Measurements from ENCODE around the gene NXN.
"Not testable (repeated sequence)": the region's sequence is repeated elsewhere in the genome, so short reads cannot be mapped to it uniquely, and the experiment has no call there.

The NXN gene

GRCh38 chr17:953767-954166 is 25.8 kb downstream of the NXN start:
- DNase-seq (ENCODE audit: low spot score), result no peak

GRCh38 chr17:952592-952991 is 27.0 kb downstream of the NXN start:
- DNase-seq (ENCODE audit: low spot score), result not testable (repeated sequence)

GRCh38 chr17:951325-952132 is 28.0 kb downstream of the NXN start:
- peak; percentile 94 for DNase-seq (ENCODE audit: low spot score)

- no peak for DNase-seq (ENCODE audit: low spot score)
Measured at GRCh38 chr17:949623-950303, 29.8 kb downstream of the NXN start.

GRCh38 chr17:948284-948852 is 31.2 kb downstream of the NXN start:
- no peak for DNase-seq (ENCODE audit: low spot score)

GRCh38 chr17:946510-947236 is 32.9 kb downstream of the NXN start:
- DNase-seq (ENCODE audit: low spot score), result no peak

- DNase-seq (ENCODE audit: low spot score), result no peak
Measured at GRCh38 chr17:945672-946071, 33.9 kb downstream of the NXN start.

GRCh38 chr17:944266-944826 is 35.2 kb downstream of the NXN start:
- no peak for DNase-seq (ENCODE audit: low spot score)

GRCh38 chr17:935485-935884 is 44.1 kb downstream of the NXN start:
- no peak for DNase-seq (ENCODE audit: low spot score)

- DNase-seq (ENCODE audit: low spot score), result peak; percentile 83
Measured at GRCh38 chr17:933312-934073, 46.1 kb downstream of the NXN start.

- DNase-seq (ENCODE audit: low spot score), result no peak
Measured at GRCh38 chr17:930258-930657, 49.3 kb downstream of the NXN start.

- DNase-seq (ENCODE audit: low spot score), result no peak
Measured at GRCh38 chr17:929586-929985, 50.0 kb downstream of the NXN start.

- DNase-seq (ENCODE audit: low spot score), result peak; percentile 86
Measured at GRCh38 chr17:927611-928461, 51.7 kb downstream of the NXN start.

GRCh38 chr17:925817-926216 is 53.8 kb downstream of the NXN start:
- DNase-seq (ENCODE audit: low spot score), result no peak

GRCh38 chr17:924711-925475 is 54.7 kb downstream of the NXN start:
- DNase-seq (ENCODE audit: low spot score), result no peak

- DNase-seq (ENCODE audit: low spot score), result not testable (repeated sequence)
Measured at GRCh38 chr17:924306-924705, 55.3 kb downstream of the NXN start.

- no peak for DNase-seq (ENCODE audit: low spot score)
Measured at GRCh38 chr17:923633-924032, 55.9 kb downstream of the NXN start.

GRCh38 chr17:921161-921560 is 58.4 kb downstream of the NXN start:
- DNase-seq (ENCODE audit: low spot score), result no peak

- DNase-seq (ENCODE audit: low spot score), result no peak
Measured at GRCh38 chr17:920190-920589, 59.4 kb downstream of the NXN start.

All from AG20443 (cell line).